Parathyroid adenoma (tissue), 2 donors: ENCODE results near the gene RNF19B.

Experiments used
- H2AFZ ChIP-seq: fragments of 300-600 bp; sonication (generic); one replicate; pipeline ENCODE4 v1.7.0; 2017; ENCODE audit warnings: antibody characterized with exemption, mild to moderate bottlenecking
- H3K27ac ChIP-seq: fragments of 300-600 bp; sonication (generic); one replicate; pipeline ENCODE4 v1.7.0; 2017
- H3K27me3 ChIP-seq: fragments of 300-600 bp; sonication (generic); one replicate; pipeline ENCODE4 v1.7.0; 2017; ENCODE audit warnings: low read length; ENCODE audit not compliant: control insufficient read depth, insufficient read depth
- H3K36me3 ChIP-seq: fragments of 300-600 bp; sonication (generic); one replicate; pipeline ENCODE4 v1.7.0; 2017; ENCODE audit warnings: low read length; ENCODE audit not compliant: control insufficient read depth, insufficient read depth
- H3K4me1 ChIP-seq: fragments of 300-600 bp; sonication (generic); one replicate; pipeline ENCODE4 v1.7.0; 2017; ENCODE audit warnings: control low read depth
- H3K4me2 ChIP-seq: fragments of 300-600 bp; sonication (generic); one replicate; pipeline ENCODE4 v1.7.0; 2017; ENCODE audit warnings: low read length
- H3K4me3 ChIP-seq: fragments of 300-600 bp; sonication (generic); one replicate; pipeline ENCODE4 v1.7.0; 2017; ENCODE audit warnings: low read depth, low read length
- H3K79me2 ChIP-seq: fragments of 300-600 bp; sonication (generic); one replicate; pipeline ENCODE4 v1.7.0; 2017; ENCODE audit warnings: control low read depth
- H3K9ac ChIP-seq: fragments of 300-600 bp; sonication (generic); one replicate; pipeline ENCODE4 v1.7.0; 2017; ENCODE audit warnings: mild to moderate bottlenecking
- H3K9me3 ChIP-seq: fragments of 300-600 bp; sonication (generic); one replicate; pipeline ENCODE4 v1.7.0; 2017; ENCODE audit warnings: low read length; ENCODE audit not compliant: control insufficient read depth
- TF ChIP-seq, protein P1 (sequence below): fragments of 300-600 bp; sonication (generic); IDR thresholded peaks from one replicate; pipeline ENCODE4 v1.7.0; 2017; ENCODE audit warnings: antibody characterized with exemption, mild to moderate bottlenecking
- donor health status: primary hyperparathyroidism.

RNF19B gene

DNA sequence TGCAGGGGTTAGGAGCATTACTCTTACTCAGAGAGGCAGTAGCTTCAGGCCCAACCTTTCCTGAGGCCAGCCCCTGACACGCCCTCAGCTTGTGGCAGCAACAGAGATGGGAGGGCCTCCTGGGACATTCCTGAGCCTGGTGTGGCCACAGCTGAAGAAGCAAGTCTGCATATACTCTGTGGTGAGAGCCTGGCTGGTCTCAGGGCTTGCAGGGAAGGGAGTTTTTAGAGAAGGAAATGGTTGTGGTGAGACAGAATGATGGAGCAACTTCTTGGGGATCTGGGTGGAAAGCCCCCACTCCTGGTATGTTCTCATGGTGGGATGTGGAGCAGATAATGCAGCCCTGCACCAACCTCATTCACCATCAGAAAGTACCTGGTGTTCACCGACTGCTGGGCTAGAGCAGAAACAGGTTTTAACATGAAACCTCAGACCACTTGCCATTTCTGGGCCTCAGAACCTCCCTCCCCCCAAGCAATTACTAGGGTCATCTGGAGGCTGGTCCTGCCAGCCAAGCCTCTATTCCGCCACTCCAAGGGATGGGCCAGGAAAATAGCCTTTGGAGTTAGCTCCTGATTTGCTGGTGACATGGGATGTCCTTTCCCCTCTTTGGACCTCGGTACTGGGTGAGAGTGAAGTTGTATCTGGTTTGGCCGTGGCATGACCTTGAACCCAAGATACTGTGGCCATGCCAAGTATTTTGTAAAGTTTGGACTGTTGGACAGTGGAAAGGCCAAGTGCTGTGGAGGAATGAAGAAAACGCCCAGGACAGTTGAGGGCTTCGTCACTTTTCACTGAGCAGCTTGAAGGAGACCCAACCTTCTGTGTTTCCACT, 28.1 kb upstream of the RNF19B start:
- TF ChIP-seq, protein P1, sequence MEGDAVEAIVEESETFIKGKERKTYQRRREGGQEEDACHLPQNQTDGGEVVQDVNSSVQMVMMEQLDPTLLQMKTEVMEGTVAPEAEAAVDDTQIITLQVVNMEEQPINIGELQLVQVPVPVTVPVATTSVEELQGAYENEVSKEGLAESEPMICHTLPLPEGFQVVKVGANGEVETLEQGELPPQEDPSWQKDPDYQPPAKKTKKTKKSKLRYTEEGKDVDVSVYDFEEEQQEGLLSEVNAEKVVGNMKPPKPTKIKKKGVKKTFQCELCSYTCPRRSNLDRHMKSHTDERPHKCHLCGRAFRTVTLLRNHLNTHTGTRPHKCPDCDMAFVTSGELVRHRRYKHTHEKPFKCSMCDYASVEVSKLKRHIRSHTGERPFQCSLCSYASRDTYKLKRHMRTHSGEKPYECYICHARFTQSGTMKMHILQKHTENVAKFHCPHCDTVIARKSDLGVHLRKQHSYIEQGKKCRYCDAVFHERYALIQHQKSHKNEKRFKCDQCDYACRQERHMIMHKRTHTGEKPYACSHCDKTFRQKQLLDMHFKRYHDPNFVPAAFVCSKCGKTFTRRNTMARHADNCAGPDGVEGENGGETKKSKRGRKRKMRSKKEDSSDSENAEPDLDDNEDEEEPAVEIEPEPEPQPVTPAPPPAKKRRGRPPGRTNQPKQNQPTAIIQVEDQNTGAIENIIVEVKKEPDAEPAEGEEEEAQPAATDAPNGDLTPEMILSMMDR, result no peak
- H3K4me1 ChIP-seq, result no peaks in the 10 kb centered on the region
- H3K27ac ChIP-seq, result no peak overlapping the region
- H3K4me2 ChIP-seq, result no peak overlapping the region
- H3K4me3 ChIP-seq, result no peak overlapping the region
- no peaks in the 10 kb centered on the region for H3K79me2 ChIP-seq
- H2AFZ ChIP-seq, result no peak overlapping the region
- H3K36me3 ChIP-seq, result no peaks in the 10 kb centered on the region
- no peaks in the 10 kb centered on the region for H3K9me3 ChIP-seq
- H3K27me3 ChIP-seq, result no peaks in the 10 kb centered on the region
- H3K9ac ChIP-seq, result no peak overlapping the region

DNA sequence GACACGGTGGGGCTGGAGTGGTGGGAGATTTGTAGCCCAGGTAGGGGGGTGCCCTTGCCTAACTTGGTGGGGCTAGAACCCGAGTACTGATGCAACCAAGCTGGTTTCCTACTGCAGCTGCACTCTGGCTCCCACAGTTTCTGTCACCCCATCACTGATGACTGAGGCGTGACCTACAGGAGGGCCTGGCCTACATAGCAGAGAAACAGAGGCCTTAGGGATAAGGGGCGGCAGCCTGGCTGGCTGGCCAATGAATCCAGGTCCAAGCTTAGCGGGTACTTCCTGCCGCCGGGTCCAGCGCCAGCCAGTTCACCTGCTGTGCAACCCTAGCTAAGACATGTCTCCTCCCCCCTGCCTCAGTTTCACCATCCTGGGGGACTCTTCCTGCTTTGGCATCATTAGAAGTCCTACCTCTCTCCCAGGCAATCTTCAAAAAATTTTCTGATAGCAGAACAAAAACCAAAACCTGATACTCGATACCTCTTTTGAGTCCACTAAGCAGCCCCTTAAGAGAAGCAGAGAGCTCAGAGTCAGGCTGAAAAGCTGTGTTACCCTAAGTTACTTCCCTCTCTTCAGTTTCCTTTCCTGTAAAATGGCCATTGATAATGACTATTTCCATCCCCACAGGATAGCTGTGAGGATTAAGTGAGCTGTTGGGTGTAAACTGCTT, 27.3 kb upstream of the RNF19B start:
- Histone ChIP-seq H3K4me3 (no peak overlapping the region), H3K4me1 (no peaks in the 10 kb centered on the region), H3K9ac (no peak overlapping the region), H3K79me2 (no peaks in the 10 kb centered on the region), H2AFZ (no peak overlapping the region), H3K27ac (no peak overlapping the region), H3K27me3 (no peaks in the 10 kb centered on the region), H3K4me2 (no peak overlapping the region), H3K36me3 (no peaks in the 10 kb centered on the region), H3K9me3 (no peaks in the 10 kb centered on the region)
- TF ChIP-seq, protein P1, result no peak

DNA sequence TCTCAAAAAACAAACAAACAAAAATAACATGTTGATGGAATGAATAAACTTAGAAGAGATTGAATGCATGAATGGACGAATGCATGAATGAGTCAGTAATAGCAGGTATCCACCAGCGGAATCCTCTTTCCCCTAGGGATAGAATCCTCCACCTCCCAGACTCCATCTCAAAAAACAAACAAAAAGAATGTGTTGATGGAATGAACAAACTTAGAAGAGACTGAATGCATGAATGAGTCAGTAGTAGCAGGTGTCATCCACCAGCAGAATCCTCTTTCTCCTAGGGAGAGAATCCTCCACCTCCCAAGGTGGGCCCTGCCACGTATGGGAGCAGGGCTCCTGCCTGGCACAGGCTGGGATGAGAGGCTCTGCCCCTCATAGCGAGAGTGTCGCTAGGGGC, 26.8 kb upstream of the RNF19B start:
- TF ChIP-seq, protein P1, result no peak
- no peak overlapping the region for H3K27ac ChIP-seq
- H2AFZ ChIP-seq, result no peak overlapping the region
- no peaks in the 10 kb centered on the region for H3K9me3 ChIP-seq
- no peaks in the 10 kb centered on the region for H3K79me2 ChIP-seq
- no peaks in the 10 kb centered on the region for H3K27me3 ChIP-seq
- H3K4me3 ChIP-seq, result no peak overlapping the region
- peak overlapping the region; percentile 3 for H3K4me2 ChIP-seq
- no peaks in the 10 kb centered on the region for H3K36me3 ChIP-seq
- H3K9ac ChIP-seq, result no peak overlapping the region
- H3K4me1 ChIP-seq, result no peaks in the 10 kb centered on the region

DNA sequence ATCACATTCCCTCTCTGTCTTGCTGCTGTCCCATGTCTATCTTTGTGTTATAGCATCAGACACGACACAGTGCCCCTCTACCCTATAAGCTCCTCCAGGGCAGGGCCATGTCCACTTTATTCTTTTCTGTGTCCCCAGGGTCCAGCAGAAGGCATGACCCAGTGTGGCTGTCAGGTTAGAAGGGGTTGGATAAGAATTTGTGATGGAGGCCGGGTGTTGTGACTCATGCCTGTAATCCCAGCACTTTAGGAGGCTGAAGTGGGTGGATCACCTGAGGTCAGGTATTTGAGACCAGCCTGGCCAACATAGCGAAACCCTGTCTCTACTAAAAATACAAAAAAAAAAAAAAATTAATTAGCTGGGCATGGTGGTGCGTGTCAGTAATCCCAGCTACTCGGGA, 26.3 kb upstream of the RNF19B start:
- H3K9me3 ChIP-seq, result no peaks in the 10 kb centered on the region
- no peaks in the 10 kb centered on the region for H3K79me2 ChIP-seq
- no peak overlapping the region for H3K9ac ChIP-seq
- no peaks in the 10 kb centered on the region for H3K36me3 ChIP-seq
- H3K4me3 ChIP-seq, result no peak overlapping the region
- H3K27ac ChIP-seq, result no peak overlapping the region
- TF ChIP-seq, protein P1, result no peak
- no peaks in the 10 kb centered on the region for H3K27me3 ChIP-seq
- no peak overlapping the region for H3K4me2 ChIP-seq
- H3K4me1 ChIP-seq, result no peaks in the 10 kb centered on the region
- H2AFZ ChIP-seq, result no peak overlapping the region
